Measurements from ENCODE around the gene TNFSF11.

Gene TNFSF11

GRCh38 chr13:42656161-42656560 is 82.2 kb downstream of the TNFSF11 start:
- no peak for DNase-seq

- DNase-seq, result no peak
Observed at GRCh38 chr13:42656958-42657357, 83.0 kb downstream of the TNFSF11 start.

Data from AML-193 (cell line).